HepG2 (cell line): ENCODE results near the gene CAB39. TPM values are rescaled to one million over a fixed set of nuclear protein-coding genes. Genes with fewer than 3 reads are reported as not detected.

ENCODE experiments used
- ATM ChIP-seq: fragments of 450-650 bp; IDR thresholded peaks from 2 replicates; pipeline ENCODE4 v1.7.1; 2017; ENCODE audit warnings: mild to moderate bottlenecking, borderline replicate concordance
- ERF ChIP-seq: IDR thresholded peaks from 2 replicates; pipeline ENCODE4 v1.6.1; 2018; ENCODE audit warnings: missing biosample characterization, missing genetic modification reagents
- IRF2 ChIP-seq: IDR thresholded peaks from 2 replicates; pipeline ENCODE4 v1.6.1; 2018; ENCODE audit warnings: missing genetic modification reagents, missing compliant biosample characterization
- MBNL3 ChIP-seq: fragments of 250-450 bp; sonication (Bioruptor Pico); conservative IDR thresholded peaks from 2 replicates; pipeline ENCODE4 v1.8.0; 2022; ENCODE audit warnings: mild to moderate bottlenecking, inconsistent platforms
- NFIB ChIP-seq: sonication (generic); formaldehyde crosslinking; IDR thresholded peaks from 2 replicates; pipeline ENCODE4 v1.9.0; 2021; ENCODE audit warnings: missing genetic modification reagents, mild to moderate bottlenecking, borderline replicate concordance
- PAWR ChIP-seq: sonication (generic); formaldehyde crosslinking; IDR thresholded peaks from 2 replicates; pipeline ENCODE4 v1.4.0; 2020; ENCODE audit warnings: missing genetic modification reagents, mild to moderate bottlenecking, borderline replicate concordance
- PRPF4 ChIP-seq: fragments of 200-400 bp; formaldehyde crosslinking; IDR thresholded peaks from 2 replicates; pipeline ENCODE4 v1.6.1; 2016; ENCODE audit warnings: low read length, low read depth; ENCODE audit not compliant: poor library complexity, severe bottlenecking
- RARA ChIP-seq: IDR thresholded peaks from 2 replicates; pipeline ENCODE4 v1.6.1; 2016; ENCODE audit warnings: missing genetic modification reagents, missing compliant biosample characterization
- RFX1 ChIP-seq: fragments of 450-650 bp; IDR thresholded peaks from 2 replicates; pipeline ENCODE4 v1.6.1; 2017
- SAP130 ChIP-seq: IDR thresholded peaks from 2 replicates; pipeline ENCODE4 v1.6.1; 2016; ENCODE audit warnings: low read depth
- SP1 ChIP-seq, 2 experiments: fragments of 450-650 bp in 1 of 2; sonication (generic) in 1 of 2; formaldehyde crosslinking in 1 of 2; IDR thresholded peaks; 2 replicates each; pipeline versions ENCODE4 v1.4.0 to v1.6.1; 2016 to 2020; ENCODE audit warnings: missing genetic modification reagents in 1 of 2
- ZNF329 ChIP-seq: sonication (generic); formaldehyde crosslinking; IDR thresholded peaks from 2 replicates; pipeline ENCODE4 v1.9.0; 2021; ENCODE audit warnings: low read depth, mild to moderate bottlenecking, missing genetic modification reagents
- ZNF782 ChIP-seq: sonication (generic); formaldehyde crosslinking; IDR thresholded peaks from 2 replicates; pipeline ENCODE4 v1.4.0; 2020; ENCODE audit warnings: missing genetic modification reagents, mild to moderate bottlenecking, borderline replicate concordance
- polyA plus RNA-seq, 8 experiments: library from polyadenylated mRNA; depleted of rRNA in 3 of 8; stranded (reverse) in 7 of 8; unstranded in 1 of 8; fragments of >200 nt; fragmentation: Illumina TruSeq in 4 of 8; extraction: Trizol in 4 of 8; gene quantifications; 2 replicates each; pipeline versions ENCODE4 v1.2.1 to v1.2.3, GENCODE V29; 2011 to 2016; ENCODE audit warnings: low read depth in 4 of 8, missing spikeins in 1 of 8, mixed read lengths in 1 of 8; ENCODE audit not compliant: insufficient read depth in 1 of 8
- total RNA-seq, 5 experiments: library from RNA; depleted of rRNA; stranded (reverse); fragments of >200 nt; fragmentation: Illumina TruSeq; extraction: Trizol; gene quantifications; 2 replicates each; pipeline ENCODE4 v1.2.3, GENCODE V29; 2016; ENCODE audit warnings: low read depth in 1 of 5
- TF ChIP-seq, protein P1 (sequence below): sonication (generic); formaldehyde crosslinking; IDR thresholded peaks from 2 replicates; pipeline ENCODE4 v1.5.1; 2020; ENCODE audit warnings: mild to moderate bottlenecking, missing genetic modification reagents, borderline replicate concordance
- TF ChIP-seq, protein P2 (sequence below): sonication (generic); formaldehyde crosslinking; IDR thresholded peaks from 2 replicates; pipeline ENCODE4 v1.9.0; 2021; ENCODE audit warnings: missing genetic modification reagents, mild to moderate bottlenecking, borderline replicate concordance
- TF ChIP-seq, protein P3 (sequence below): sonication (generic); formaldehyde crosslinking; IDR thresholded peaks from 2 replicates; pipeline ENCODE4 v1.5.0; 2020; ENCODE audit warnings: missing genetic modification reagents
- TF ChIP-seq, protein P4 (sequence below): IDR thresholded peaks from 2 replicates; pipeline ENCODE4 v1.6.1; 2016; ENCODE audit warnings: low read depth
- TF ChIP-seq, protein P5 (sequence below): sonication (generic); formaldehyde crosslinking; IDR thresholded peaks from 2 replicates; pipeline ENCODE4 v1.4.0; 2020; ENCODE audit warnings: mild to moderate bottlenecking, missing genetic modification reagents, borderline replicate concordance

CAB39 gene
- total and polyA plus RNA-seq, 2 of the 13 experiments (the other 11 are each of a cell fraction or from before 2014, with no cell fraction given) = 19.3 to 45.3 TPM

DNA sequence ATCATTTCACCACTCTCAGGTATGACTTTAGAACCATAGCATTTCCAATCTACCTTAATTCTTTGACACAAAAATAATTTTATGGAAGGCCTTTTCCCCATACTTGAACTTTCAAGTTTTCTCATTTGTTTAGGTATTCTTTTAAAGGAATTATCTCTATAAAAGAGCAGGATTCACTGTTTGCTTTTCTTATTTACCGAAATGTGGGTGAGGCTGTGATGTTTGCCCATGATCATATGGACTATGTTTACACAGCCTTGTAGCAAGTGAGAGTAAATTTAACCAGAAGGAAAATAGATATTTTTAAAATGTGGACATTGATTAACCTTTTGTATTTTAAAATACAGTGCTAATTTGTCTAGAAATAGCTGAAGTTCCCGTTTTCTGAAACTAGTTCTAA is 26.3 kb downstream of the CAB39 start (continued):
- TF ChIP-seq, protein P1, sequence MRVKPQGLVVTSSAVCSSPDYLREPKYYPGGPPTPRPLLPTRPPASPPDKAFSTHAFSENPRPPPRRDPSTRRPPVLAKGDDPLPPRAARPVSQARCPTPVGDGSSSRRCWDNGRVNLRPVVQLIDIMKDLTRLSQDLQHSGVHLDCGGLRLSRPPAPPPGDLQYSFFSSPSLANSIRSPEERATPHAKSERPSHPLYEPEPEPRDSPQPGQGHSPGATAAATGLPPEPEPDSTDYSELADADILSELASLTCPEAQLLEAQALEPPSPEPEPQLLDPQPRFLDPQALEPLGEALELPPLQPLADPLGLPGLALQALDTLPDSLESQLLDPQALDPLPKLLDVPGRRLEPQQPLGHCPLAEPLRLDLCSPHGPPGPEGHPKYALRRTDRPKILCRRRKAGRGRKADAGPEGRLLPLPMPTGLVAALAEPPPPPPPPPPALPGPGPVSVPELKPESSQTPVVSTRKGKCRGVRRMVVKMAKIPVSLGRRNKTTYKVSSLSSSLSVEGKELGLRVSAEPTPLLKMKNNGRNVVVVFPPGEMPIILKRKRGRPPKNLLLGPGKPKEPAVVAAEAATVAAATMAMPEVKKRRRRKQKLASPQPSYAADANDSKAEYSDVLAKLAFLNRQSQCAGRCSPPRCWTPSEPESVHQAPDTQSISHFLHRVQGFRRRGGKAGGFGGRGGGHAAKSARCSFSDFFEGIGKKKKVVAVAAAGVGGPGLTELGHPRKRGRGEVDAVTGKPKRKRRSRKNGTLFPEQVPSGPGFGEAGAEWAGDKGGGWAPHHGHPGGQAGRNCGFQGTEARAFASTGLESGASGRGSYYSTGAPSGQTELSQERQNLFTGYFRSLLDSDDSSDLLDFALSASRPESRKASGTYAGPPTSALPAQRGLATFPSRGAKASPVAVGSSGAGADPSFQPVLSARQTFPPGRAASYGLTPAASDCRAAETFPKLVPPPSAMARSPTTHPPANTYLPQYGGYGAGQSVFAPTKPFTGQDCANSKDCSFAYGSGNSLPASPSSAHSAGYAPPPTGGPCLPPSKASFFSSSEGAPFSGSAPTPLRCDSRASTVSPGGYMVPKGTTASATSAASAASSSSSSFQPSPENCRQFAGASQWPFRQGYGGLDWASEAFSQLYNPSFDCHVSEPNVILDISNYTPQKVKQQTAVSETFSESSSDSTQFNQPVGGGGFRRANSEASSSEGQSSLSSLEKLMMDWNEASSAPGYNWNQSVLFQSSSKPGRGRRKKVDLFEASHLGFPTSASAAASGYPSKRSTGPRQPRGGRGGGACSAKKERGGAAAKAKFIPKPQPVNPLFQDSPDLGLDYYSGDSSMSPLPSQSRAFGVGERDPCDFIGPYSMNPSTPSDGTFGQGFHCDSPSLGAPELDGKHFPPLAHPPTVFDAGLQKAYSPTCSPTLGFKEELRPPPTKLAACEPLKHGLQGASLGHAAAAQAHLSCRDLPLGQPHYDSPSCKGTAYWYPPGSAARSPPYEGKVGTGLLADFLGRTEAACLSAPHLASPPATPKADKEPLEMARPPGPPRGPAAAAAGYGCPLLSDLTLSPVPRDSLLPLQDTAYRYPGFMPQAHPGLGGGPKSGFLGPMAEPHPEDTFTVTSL (CRISPR knock-in tag) = peak; percentile 98
- TF ChIP-seq, protein P2, sequence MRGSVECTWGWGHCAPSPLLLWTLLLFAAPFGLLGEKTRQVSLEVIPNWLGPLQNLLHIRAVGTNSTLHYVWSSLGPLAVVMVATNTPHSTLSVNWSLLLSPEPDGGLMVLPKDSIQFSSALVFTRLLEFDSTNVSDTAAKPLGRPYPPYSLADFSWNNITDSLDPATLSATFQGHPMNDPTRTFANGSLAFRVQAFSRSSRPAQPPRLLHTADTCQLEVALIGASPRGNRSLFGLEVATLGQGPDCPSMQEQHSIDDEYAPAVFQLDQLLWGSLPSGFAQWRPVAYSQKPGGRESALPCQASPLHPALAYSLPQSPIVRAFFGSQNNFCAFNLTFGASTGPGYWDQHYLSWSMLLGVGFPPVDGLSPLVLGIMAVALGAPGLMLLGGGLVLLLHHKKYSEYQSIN = no peak
- TF ChIP-seq MBNL3 (CRISPR knock-in tag) = no peak
- peak; percentile 87 for TF ChIP-seq RARA (CRISPR knock-in tag)
- TF ChIP-seq, protein P3, sequence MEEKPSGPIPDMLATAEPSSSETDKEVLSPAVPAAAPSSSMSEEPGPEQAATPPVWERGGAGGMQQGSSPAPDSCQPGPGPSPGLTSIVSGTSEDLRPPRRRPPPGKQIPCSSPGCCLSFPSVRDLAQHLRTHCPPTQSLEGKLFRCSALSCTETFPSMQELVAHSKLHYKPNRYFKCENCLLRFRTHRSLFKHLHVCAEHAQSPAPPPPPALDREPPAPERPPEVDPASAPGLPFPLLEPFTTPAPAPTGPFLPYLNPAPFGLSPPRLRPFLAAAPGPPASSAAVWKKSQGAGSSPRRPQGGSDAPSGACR = no peak
- no peak for TF ChIP-seq ZNF329 (CRISPR knock-in tag)
- TF ChIP-seq ATM = no peak
- no peak for TF ChIP-seq PAWR (CRISPR knock-in tag)
- TF ChIP-seq ERF = peak; percentile 38; the same call in 1 of the 2 replicates
- TF ChIP-seq IRF2 = peak; percentile 82; the same call in 1 of the 2 replicates
- no peak for TF ChIP-seq RFX1
- no peak for TF ChIP-seq NFIB (CRISPR knock-in tag)
- TF ChIP-seq PRPF4 = no peak
- peak; percentile 88 for TF ChIP-seq SAP130 (CRISPR knock-in tag)
- TF ChIP-seq, protein P4, sequence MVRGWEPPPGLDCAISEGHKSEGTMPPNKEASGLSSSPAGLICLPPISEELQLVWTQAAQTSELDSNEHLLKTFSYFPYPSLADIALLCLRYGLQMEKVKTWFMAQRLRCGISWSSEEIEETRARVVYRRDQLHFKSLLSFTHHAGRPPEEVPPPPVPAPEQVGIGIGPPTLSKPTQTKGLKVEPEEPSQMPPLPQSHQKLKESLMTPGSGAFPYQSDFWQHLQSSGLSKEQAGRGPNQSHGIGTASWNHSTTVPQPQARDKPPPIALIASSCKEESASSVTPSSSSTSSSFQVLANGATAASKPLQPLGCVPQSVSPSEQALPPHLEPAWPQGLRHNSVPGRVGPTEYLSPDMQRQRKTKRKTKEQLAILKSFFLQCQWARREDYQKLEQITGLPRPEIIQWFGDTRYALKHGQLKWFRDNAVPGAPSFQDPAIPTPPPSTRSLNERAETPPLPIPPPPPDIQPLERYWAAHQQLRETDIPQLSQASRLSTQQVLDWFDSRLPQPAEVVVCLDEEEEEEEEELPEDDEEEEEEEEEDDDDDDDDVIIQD = peak; percentile 74; the same call in 1 of the 2 replicates
- TF ChIP-seq ZNF782 = no peak
- no peak for TF ChIP-seq SP1 (IDR thresholded peaks at IDR 0.05)
- TF ChIP-seq SP1 (CRISPR knock-in tag; IDR thresholded peaks at IDR 0.05) = no peak
- TF ChIP-seq, protein P5, sequence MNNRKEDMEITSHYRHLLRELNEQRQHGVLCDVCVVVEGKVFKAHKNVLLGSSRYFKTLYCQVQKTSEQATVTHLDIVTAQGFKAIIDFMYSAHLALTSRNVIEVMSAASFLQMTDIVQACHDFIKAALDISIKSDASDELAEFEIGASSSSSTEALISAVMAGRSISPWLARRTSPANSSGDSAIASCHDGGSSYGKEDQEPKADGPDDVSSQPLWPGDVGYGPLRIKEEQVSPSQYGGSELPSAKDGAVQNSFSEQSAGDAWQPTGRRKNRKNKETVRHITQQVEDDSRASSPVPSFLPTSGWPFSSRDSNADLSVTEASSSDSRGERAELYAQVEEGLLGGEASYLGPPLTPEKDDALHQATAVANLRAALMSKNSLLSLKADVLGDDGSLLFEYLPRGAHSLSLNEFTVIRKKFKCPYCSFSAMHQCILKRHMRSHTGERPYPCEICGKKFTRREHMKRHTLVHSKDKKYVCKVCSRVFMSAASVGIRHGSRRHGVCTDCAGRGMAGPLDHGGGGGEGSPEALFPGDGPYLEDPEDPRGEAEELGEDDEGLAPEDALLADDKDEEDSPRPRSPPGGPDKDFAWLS (CRISPR knock-in tag) = no peak
